Kidney (tissue), 14 donors: ENCODE results near the gene ERC2. TPM values are rescaled to one million over a fixed set of nuclear protein-coding genes. Genes with fewer than 3 reads are reported as not detected.
A peak's percentile ranks its signal among the peaks of the same experiment; 100 is the strongest.

Source experiments
- DNase-seq, 5 donors: peaks; one replicate each; pipeline ENCODE4 v3.0.0-alpha.2; 2013 to 2020
- FAIRE-seq: peaks from 2 replicates; lab custom pipeline; 2012; peaks lifted over from hg19 to GRCh38; lab: Jason Lieb, UNC
- H3K27ac ChIP-seq, 2 donors: one replicate each; pipeline ENCODE4 v1.7.0; 2013; ENCODE audit warnings: low read depth in 2 of 2, low read length in 2 of 2, inconsistent platforms in 1 of 2
- H3K27me3 ChIP-seq: one replicate; pipeline ENCODE4 v1.7.1; 2013; ENCODE audit warnings: low read length, inconsistent platforms; ENCODE audit not compliant: control insufficient read depth, insufficient read depth
- H3K36me3 ChIP-seq, 3 donors: one replicate each; pipeline versions ENCODE4 v1.7.0 to v1.7.1; 2013; ENCODE audit warnings: low read length in 3 of 3, control low read depth in 1 of 3, inconsistent platforms in 1 of 3; ENCODE audit not compliant: insufficient read depth in 3 of 3, control insufficient read depth in 2 of 3
- H3K4me1 ChIP-seq, 3 donors: one replicate each; pipeline versions ENCODE4 v1.7.0 to v1.7.1; 2013; ENCODE audit warnings: low read length in 3 of 3, inconsistent platforms in 1 of 3, low read depth in 1 of 3; ENCODE audit not compliant: control insufficient read depth in 2 of 3, insufficient read depth in 2 of 3
- H3K4me3 ChIP-seq, 3 donors: one replicate each; pipeline versions ENCODE4 v1.7.0 to v1.8.1; 2013; ENCODE audit warnings: low read length in 3 of 3, control low read depth in 1 of 3, inconsistent platforms in 1 of 3
- H3K9ac ChIP-seq, 3 donors: one replicate each; pipeline versions ENCODE4 v1.7.0 to v1.7.1; 2013; ENCODE audit warnings: low read length in 3 of 3, control low read depth in 1 of 3, inconsistent platforms in 1 of 3
- H3K9me3 ChIP-seq, 3 donors: one replicate each; pipeline versions ENCODE4 v1.7.0 to v1.7.1; 2013; ENCODE audit warnings: low read length in 3 of 3, control low read depth in 1 of 3, inconsistent platforms in 1 of 3; ENCODE audit not compliant: control insufficient read depth in 2 of 3, insufficient read depth in 1 of 3
- intact Hi-C: fragments of 100-400 bp; cut with DNase I; formaldehyde crosslinking; loops from one replicate; pipeline ENCODE4 v1.11.1; 2022
- polyA plus RNA-seq: library from polyadenylated mRNA; stranded (reverse); fragments of 350-450 nt; fragmentation: Illumina TruSeq; extraction: RNeasy Lipid Tissue Mini Kit (QIAGEN cat#74804); gene quantifications from one replicate; pipeline ENCODE4 v1.2.3, GENCODE V29; 2014; ENCODE audit warnings: low read depth, low replicate concordance; ENCODE audit not compliant: insufficient read depth
- total RNA-seq: library from RNA; stranded (reverse); fragmentation: NEBNext Ultra II Directional; extraction: Animal tissue kit (Norgen Biotek cat#: 25700); gene quantifications from one replicate; pipeline ENCODE4 v1.2.1, GENCODE V29; 2021
- TF ChIP-seq, protein P1 (sequence below): IDR thresholded peaks from 3 replicates; pipeline ENCODE4 v1.5.1; 2012; ENCODE audit warnings: mild to moderate bottlenecking, moderate library complexity, borderline replicate concordance; ENCODE audit not compliant: insufficient read depth; ENCODE audit errors: extremely low read depth
- donor health status: control.
- donor health status: control.
- donor health status: control.
- donor health status: control.
- donor health status: control.
- donor health status: DM: yes; HTN: yes; CAD: no.
- donor health status: Normal renal cell carcinoma (clear cell type).

ERC2 gene
- total and polyA plus RNA-seq, 2 donors from 2014 or later: 0.92 to 3.8 TPM

DNA sequence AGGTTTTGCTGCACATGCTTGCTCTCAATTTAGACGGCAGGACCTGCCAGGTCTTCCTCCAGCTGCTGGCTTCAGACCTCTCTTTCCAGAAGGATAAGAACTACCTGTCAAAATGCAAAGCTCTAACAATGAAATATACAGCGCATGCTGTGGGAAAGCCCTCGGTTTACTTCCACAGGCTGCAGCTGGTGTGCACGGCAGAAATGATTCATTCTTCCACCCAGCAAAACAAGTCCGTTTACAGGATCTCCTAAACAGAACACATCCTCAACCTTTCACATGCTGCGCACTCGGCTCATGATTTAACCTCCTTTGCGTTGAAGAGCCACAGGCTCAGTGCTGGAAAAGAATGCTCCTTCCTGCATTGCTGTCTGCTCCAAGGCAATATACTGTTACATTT lies 888.8 kb downstream of the ERC2 start:
- Histone ChIP-seq H3K27me3 (no peaks in the 10 kb centered on the region), H3K9ac (no peak overlapping the region), H3K36me3 (no peaks in the 10 kb centered on the region), H3K27ac (no peak overlapping the region), H3K4me1 (no peaks in the 10 kb centered on the region), H3K4me3 (no peak overlapping the region), H3K9me3 (peaks cover 0 to 5% (median 0%) of the 10 kb centered on the region in 3 donors)
- TF ChIP-seq, protein P1, sequence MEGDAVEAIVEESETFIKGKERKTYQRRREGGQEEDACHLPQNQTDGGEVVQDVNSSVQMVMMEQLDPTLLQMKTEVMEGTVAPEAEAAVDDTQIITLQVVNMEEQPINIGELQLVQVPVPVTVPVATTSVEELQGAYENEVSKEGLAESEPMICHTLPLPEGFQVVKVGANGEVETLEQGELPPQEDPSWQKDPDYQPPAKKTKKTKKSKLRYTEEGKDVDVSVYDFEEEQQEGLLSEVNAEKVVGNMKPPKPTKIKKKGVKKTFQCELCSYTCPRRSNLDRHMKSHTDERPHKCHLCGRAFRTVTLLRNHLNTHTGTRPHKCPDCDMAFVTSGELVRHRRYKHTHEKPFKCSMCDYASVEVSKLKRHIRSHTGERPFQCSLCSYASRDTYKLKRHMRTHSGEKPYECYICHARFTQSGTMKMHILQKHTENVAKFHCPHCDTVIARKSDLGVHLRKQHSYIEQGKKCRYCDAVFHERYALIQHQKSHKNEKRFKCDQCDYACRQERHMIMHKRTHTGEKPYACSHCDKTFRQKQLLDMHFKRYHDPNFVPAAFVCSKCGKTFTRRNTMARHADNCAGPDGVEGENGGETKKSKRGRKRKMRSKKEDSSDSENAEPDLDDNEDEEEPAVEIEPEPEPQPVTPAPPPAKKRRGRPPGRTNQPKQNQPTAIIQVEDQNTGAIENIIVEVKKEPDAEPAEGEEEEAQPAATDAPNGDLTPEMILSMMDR: no peak
- FAIRE-seq: no peak
- intact Hi-C loops: no loop called here
- peak in 3 of 5 donors; percentile 52 to 90 (median 67) for DNase-seq

- H3K9ac ChIP-seq: no peak overlapping the region
These were observed 891.5 kb downstream of the ERC2 start for GRCh38 chr3:55576621-55577388.

DNA sequence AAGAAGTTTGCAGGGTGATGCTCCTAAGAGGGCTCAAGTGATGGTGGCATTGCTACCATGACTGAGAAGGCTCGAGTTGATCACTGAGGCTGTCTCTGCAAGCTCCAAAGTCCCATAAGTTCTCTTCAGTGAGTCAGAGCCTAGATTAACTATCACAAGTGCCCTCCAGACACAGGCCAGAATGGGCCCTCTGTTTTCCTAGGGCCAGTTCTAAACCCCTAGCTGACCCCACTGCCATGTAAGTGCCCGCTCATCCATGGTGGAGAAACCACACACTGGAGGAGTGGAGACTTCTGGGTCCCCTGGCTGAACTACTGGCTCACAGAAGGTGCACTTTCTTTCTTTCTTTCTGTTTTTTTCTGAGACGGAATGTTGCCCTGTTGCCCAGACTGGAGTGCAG lies 893.6 kb downstream of the ERC2 start:
- no peak overlapping the region for H3K27ac ChIP-seq
- H3K4me3 ChIP-seq: no peak overlapping the region
- no peak overlapping the region for H3K9ac ChIP-seq
- FAIRE-seq: no peak
- H3K4me1 ChIP-seq: no peaks in the 10 kb centered on the region
- TF ChIP-seq, protein P1: no peak
- intact Hi-C loops: no loop called here
- peaks cover 0 to 5% (median 0%) of the 10 kb centered on the region in 3 donors for H3K9me3 ChIP-seq
- H3K27me3 ChIP-seq: no peaks in the 10 kb centered on the region
- no peaks in the 10 kb centered on the region for H3K36me3 ChIP-seq
- no peak for DNase-seq

More at GRCh38 chr3:55576621-55577388, 891.5 kb downstream of the ERC2 start:
- TF ChIP-seq, protein P1: no peak
- peaks cover 0 to 5% (median 0%) of the 10 kb centered on the region in 3 donors for H3K9me3 ChIP-seq
- intact Hi-C loops: no loop called here
- H3K27me3 ChIP-seq: no peaks in the 10 kb centered on the region
- DNase-seq (peak in 4 of 5 donors; percentile 49 to 64 (median 58)), FAIRE-seq (no peak)
- no peaks in the 10 kb centered on the region for H3K36me3 ChIP-seq
- no peak overlapping the region for H3K4me3 ChIP-seq
- no peaks in the 10 kb centered on the region for H3K4me1 ChIP-seq
- H3K27ac ChIP-seq: no peak overlapping the region
